Stimulated activated CD8-positive, alpha-beta memory T cell treated with anti-CD3 and anti-CD28 coated beads, Interleukin-4, amount 100 ng/mL, for 4 hours (primary cell): Measurements from ENCODE around the gene HINT2.
A peak's percentile ranks its signal among the peaks of the same experiment; 100 is the strongest.

ENCODE experiments used
- DNase-seq, 2 donors: peaks; one replicate each; pipeline ENCODE4 v3.0.0-alpha.2; 2020; ENCODE audit warnings: low read depth in 2 of 2, low spot score in 1 of 2

Gene HINT2

GRCh38 chr9:35811381-35812024 is 3.3 kb downstream of the HINT2 start:
- no peak for DNase-seq

- DNase-seq, result no peak
Measured at GRCh38 chr9:35810122-35810521, 4.7 kb downstream of the HINT2 start.

DNA sequence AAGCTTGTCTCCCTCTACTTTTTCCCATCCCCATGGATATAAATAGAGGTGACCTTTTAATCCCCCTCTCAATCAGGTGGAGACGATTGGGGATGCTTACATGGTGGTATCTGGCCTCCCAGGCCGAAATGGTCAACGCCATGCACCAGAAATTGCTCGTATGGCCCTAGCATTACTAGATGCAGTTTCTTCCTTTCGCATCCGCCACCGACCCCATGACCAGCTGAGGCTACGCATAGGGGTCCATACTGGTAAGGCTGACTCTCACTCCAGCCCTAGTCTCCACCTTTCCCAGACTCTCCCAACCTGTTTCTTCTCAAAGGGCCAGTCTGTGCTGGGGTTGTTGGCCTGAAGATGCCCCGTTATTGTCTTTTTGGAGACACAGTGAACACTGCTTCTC is 6.4 kb downstream of the HINT2 start:
- DNase-seq, result no peak

DNA sequence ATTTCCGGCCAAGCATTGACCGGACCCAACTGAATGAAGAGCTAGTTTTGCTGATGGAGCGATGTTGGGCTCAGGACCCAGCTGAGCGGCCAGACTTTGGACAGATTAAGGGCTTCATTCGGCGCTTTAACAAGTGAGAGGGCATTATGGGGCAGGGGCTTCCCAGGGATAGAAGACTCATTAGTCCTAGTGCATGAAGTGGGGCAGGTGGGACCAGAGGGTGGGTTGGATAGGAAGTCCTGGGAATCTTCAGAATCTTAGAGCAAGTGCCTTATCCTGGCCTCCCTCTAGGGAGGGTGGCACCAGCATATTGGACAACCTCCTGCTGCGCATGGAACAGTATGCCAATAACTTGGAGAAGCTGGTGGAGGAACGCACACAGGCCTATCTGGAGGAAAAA is 8.7 kb downstream of the HINT2 start:
- no peak for DNase-seq

- DNase-seq, result no peak
Measured at GRCh38 chr9:35801328-35802128, 13.3 kb downstream of the HINT2 start.

DNA sequence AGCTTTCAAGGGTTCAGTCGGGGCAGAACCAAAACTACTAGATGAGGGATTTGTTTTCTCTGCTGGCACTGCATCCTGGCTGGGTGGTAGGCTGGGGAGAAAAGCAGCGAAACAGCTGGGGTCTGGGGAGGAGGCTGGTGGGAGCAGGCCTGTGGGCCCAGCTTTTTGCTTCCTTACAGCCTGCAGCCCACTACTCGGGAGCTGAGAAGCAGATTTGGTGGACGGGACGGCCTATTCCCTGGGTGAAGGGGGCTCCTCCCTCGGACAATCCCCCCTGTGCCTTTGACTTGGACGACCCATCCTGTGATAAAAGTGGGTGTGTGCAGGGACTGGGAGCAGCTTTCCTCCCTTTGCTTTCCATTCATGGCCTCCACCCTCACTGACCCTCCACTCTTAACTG is 14.3 kb downstream of the HINT2 start:
- no peak for DNase-seq

GRCh38 chr9:35798658-35799374 is 16.0 kb downstream of the HINT2 start:
- peak in 1 of 2 donors; percentile 14 for DNase-seq

- DNase-seq, result no peak
Measured at GRCh38 chr9:35797311-35798109, 17.3 kb downstream of the HINT2 start.

DNA sequence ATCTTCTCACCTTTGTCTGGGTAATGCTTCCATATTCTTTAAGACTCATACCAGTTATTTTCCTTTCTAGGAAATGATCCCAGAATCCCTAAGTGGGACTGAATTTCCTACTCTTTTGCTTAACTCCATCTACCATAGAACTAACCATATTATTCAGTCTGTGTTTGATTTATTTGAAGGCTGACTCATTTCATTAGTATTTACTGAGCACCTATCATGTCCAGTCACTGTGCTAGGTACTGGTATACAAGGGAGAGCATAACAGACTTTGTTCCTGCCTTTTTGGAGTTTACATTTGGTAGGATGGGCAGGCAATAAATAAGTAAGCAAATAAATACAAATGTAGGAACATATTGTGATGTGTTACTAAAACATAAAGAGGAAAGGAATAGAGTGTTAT is 19.1 kb downstream of the HINT2 start:
- no peak for DNase-seq

DNA sequence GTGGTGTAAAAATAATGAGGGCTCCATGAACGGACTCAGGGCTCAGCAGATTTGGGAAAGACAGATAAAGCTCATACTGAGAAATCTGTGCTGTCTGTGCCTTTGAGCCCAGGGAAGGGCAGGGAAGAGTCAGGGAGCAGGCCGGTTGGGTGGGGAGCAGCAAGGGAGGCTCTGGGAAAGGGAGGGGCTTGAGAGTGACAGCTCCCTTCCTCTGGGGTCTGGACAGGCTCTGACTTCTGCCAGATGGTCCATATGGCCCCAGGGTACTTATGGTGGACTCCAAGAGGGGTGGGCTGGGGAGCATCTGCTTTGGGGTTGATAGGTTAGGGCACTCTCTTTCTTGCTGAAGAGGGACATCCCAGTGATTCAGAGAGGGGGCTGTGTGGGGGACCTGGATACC is 21.4 kb downstream of the HINT2 start:
- DNase-seq, result no peak

GRCh38 chr9:35792826-35793225 is 22.0 kb downstream of the HINT2 start:
- no peak for DNase-seq

DNA sequence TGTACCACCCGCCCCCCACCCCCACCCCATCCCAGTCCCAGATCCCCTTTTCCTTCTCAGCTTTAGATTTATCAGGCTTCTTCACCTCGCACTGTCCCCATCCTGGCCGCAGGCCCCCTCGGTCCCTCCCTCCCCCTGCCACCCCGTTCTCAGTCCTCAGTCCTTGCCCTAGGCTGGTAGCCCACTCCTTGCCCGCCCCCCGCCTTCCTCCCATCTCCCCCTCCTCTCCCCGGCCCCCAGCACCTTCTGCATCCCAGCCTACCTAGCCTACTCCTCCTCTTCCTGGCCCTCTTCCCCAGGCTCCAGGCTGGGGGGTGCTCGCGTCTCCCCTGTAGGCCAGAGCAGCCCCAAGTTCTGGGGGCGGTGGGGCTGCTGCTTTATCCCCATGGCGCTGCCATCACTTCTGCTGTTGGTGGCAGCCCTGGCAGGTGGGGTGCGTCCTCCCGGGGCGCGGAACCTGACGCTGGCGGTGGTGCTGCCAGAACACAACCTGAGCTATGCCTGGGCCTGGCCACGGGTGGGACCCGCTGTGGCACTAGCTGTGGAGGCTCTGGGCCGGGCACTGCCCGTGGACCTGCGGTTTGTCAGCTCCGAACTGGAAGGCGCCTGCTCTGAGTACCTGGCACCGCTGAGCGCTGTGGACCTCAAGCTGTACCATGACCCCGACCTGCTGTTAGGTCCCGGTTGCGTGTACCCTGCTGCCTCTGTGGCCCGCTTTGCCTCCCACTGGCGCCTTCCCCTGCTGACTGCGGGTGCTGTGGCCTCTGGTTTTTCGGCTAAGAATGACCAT is 22.6 kb downstream of the HINT2 start:
- DNase-seq, result no peak

GRCh38 chr9:35791297-35791921 is 23.4 kb downstream of the HINT2 start, which contains the start of gene NPR2:
Gene NPR2 (plus strand): TSS chr9:35791591. CDS start chr9:35792409, 818 bp downstream.
- no peak for DNase-seq

GRCh38 chr9:35790385-35791296 is 24.2 kb downstream of the HINT2 start:
- peak; percentile 21 to 28 for DNase-seq

GRCh38 chr9:35790025-35790384 is 24.8 kb downstream of the HINT2 start:
- no peak for DNase-seq

DNA sequence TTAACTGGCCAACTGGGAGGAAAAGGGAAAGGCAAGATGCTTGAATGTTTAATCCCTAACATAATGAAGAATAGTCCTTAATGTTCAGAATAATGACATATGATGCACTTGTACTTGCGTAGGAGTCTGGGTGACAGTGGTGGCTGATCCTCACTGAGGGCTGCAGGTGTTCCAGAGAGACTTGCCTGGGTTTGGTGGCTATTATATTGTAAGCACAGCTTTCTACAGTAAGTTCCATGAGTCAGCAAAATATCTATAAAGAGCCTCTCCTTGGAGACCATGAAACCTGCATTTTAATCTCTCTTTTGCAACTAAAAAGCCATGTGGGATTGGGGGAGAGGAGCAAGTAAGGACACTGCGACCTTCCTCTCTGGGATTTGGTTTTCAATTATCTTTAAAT is 25.3 kb downstream of the HINT2 start:
- DNase-seq, result no peak

DNA sequence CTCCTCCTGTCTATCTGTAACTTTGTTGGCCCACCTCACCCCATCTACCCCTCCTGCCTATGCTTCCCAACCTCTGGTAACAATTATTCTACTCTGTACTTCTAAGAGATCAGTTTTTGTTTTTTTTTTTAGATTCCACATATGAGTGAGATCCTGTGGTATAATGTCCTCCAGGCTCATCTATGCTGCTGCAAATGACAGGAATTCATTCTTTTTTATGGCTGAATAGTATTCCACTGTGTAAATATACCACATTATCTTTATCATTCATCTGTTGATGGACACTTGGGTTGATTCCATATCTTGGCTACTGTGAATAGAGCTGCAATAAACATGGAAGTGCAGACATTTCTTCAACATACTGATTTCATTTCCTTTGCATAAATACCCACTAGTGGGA is 31.4 kb downstream of the HINT2 start:
- DNase-seq, result no peak

- no peak for DNase-seq
Measured at GRCh38 chr9:35781066-35781465, 33.8 kb downstream of the HINT2 start.

GRCh38 chr9:35778496-35778895 is 36.3 kb downstream of the HINT2 start:
- DNase-seq, result no peak
